Measurements from ENCODE around the gene SYNJ2.

Gene SYNJ2

DNA sequence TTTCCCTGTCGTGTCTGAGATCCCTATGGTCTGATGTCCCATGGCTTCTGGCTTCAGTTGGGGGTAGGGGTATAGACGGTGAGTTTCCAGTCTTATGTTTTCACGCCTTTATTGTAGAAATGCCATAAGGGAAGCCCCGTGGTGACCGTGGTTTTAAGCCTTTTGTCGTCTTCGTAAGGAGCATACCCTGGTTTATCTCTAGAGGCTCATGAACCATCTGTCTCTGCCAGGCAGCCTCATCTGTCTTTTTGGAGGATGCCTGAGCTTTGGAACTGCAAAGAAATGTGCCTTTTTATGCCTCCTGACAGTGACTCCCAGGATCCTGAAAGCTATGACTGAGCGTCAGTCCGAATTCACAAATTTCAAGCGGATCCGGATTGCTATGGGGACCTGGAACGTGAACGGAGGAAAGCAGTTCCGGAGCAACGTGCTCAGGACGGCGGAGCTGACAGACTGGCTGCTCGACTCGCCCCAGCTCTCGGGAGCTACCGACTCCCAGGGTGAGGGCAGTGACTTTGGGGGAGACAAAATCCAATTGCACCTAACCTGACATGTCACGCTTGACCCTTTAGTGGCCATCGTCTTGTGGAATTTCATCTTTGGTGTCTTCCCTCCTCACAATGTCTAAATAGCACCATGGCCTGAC lies 84.6 kb downstream of the SYNJ2 start:
- Histone ChIP-seq H3K4me1 (peaks cover 14 to 39% (median 20%) of the 10 kb centered on the region in 10 experiments), H3K9ac (no peak overlapping the region), H4K20me1 (no peaks in the 10 kb centered on the region), H3K27me3 (peaks cover 0 to 35% (median 0%) of the 10 kb centered on the region in 11 experiments; a peak in 3 of 22 replicates), H3K4me2 (no peak overlapping the region), H3K27ac (no peak overlapping the region), H3K9me3 (replicated peaks in 1 of 11) (peaks cover 5 to 17% (median 11%) of the 10 kb centered on the region in 11 experiments; a peak in 19 of 22 replicates), H3K4me3 (no peak overlapping the region), H3K36me3 (peaks cover 0 to 4% (median 0%) of the 10 kb centered on the region in 11 experiments; a peak in 1 of 22 replicates)
- no peak for TF ChIP-seq Cebpa-rat (IDR thresholded peaks at IDR 0.05)

DNA sequence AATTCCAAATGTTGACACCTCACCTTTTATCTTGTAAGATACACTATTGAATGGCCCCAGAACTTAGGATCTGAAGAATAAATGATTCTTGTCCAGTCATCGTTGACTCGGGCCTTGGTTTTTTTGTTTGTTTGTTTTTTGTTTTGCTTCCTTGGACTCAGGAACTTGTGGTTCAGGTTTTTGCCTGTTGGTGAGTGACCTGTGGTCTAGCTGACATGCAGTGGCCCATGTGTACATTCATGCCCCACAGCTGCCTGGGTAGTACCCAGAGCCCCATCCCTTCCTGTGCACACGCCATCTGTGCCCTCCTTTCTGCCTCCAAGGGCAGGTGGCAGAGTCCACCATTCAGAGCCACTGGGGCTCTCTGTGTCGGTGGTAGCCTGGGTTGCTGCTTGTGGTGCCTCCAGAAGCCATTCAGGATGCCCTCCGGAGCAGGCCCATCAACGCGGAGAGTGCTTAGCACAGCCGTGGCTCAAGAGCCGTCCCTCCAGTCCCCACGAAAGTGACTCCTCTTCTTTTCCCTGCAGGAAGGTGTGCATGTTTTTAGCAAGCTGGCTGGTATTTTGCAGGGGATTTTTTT lies 85.9 kb downstream of the SYNJ2 start:
- Histone ChIP-seq H3K9ac (no peak overlapping the region), H3K4me1 (peaks cover 14 to 38% (median 27%) of the 10 kb centered on the region in 10 experiments), H3K27me3 (peaks cover 0 to 27% (median 0%) of the 10 kb centered on the region in 11 experiments; a peak in 3 of 22 replicates), H3K4me3 (no peak overlapping the region), H3K4me2 (no peak overlapping the region), H3K36me3 (peaks cover 0 to 4% (median 0%) of the 10 kb centered on the region in 11 experiments; a peak in 1 of 22 replicates), H4K20me1 (no peaks in the 10 kb centered on the region), H3K27ac (no peak overlapping the region), H3K9me3 (replicated peaks in 1 of 11) (peaks cover 5 to 10% (median 9%) of the 10 kb centered on the region in 11 experiments; a peak in 19 of 22 replicates)
- no peak for TF ChIP-seq Cebpa-rat (IDR thresholded peaks at IDR 0.05)

DNA sequence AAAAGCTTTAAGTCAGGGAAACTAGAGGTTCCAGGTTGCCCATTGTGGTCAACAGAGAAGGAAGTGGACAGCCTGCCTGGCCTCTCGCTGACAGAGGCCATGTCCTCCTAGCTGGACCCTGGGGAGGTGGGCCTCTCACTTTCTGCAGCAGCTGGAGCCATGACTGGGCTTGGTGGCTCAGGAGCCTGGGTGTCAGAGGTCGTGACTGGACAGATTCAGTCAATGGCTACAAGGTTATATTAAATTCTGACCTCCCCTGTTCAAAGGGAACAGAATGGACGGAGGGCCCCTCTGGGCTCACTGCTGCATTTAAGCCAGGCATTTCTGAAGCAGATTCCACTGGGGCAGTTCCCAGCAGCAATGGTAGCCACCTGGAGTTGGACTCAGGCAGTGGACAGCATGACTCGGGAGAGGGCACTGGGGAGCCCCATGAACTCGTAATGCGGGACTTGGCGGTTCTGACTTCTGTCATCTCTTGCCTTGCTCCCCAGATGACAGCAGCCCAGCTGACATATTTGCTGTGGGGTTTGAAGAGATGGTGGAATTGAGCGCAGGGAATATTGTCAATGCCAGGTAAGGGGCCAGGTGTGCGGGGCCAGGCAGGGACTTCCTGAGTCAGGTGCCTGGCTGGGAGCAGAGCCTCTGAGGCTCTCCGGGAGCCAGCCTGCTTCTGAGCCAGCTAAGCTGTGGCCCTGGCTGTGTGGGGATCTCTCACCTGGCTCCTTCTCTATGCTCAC lies 86.7 kb downstream of the SYNJ2 start:
- Histone ChIP-seq H3K4me2 (peak overlapping the region in 4 of 11 experiments; percentile 39 to 63 (median 43); a peak in 6 of 22 replicates), H3K27me3 (peaks cover 0 to 23% (median 0%) of the 10 kb centered on the region in 11 experiments; a peak in 3 of 22 replicates), H3K27ac (no peak overlapping the region), H3K4me1 (peaks cover 14 to 38% (median 27%) of the 10 kb centered on the region in 10 experiments), H3K9me3 (replicated peaks in 1 of 11) (peaks cover 0 to 2% (median under 1%) of the 10 kb centered on the region in 11 experiments; a peak in 9 of 22 replicates), H3K9ac (no peak overlapping the region), H3K36me3 (0 out of 22 replicates have a peak, but pooled peaks cover 0 to 4% (median 0%) of the 10 kb centered on the region in 11 experiments), H3K4me3 (no peak overlapping the region), H4K20me1 (no peaks in the 10 kb centered on the region)
- no peak for TF ChIP-seq Cebpa-rat (IDR thresholded peaks at IDR 0.05)

DNA sequence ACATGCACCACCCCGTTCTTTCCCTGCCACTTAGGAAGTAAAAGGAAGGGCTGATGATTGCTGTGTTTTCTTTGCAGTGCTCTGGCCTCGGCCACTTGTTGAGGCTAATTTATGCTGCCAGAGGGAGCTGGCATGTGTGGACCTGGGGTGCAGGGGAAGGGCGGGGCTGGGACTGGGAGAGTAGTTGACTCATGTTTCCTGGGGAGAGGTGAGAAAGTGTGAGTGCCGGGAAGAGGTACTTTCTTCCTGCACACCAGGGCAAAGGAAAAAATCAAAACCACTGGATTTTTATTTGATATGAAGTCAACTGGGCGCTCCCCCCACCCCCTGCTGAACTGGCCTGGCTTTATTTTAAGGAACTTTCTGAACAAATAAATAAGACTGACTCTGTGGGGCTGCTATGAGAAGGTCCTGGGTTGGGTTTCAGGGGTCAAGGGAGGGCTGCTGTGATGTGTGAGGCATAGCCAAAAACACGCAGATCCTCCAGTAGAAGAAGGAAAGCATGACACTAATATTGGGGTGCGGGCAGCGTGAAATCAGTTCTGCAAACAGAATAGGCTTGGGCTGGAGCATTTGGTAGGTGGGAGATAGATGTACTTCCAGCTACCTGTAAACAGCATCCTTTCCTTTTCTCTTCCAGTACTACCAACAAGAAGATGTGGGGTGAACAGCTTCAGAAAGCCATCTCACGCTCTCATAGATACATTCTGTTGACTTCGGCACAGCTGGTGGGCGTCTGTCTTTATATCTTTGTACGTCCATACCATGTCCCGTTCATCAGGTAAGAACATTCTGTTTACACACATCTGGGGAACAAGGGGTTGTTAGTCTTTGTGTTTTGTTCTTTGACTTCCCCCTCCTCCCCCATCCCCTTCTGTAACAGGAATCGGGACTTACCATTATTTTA lies 87.5 kb downstream of the SYNJ2 start:
- peak overlapping the region in 4 of 11 experiments; percentile 39 to 63 (median 43); a peak in 7 of 22 replicates for H3K4me2 ChIP-seq
- H3K27ac ChIP-seq = no peak overlapping the region
- H3K9me3 ChIP-seq (replicated peaks in 1 of 11) = no peaks in the 10 kb centered on the region
- no peaks in the 10 kb centered on the region for H3K36me3 ChIP-seq
- no peak for TF ChIP-seq Cebpa-rat (IDR thresholded peaks at IDR 0.05)
- H3K4me1 ChIP-seq = peaks cover 14 to 38% (median 27%) of the 10 kb centered on the region in 10 experiments
- no peak overlapping the region for H3K4me3 ChIP-seq
- H4K20me1 ChIP-seq = no peaks in the 10 kb centered on the region
- H3K9ac ChIP-seq = no peak overlapping the region
- H3K27me3 ChIP-seq = peaks cover 0 to 23% (median 0%) of the 10 kb centered on the region in 11 experiments; a peak in 3 of 22 replicates

DNA sequence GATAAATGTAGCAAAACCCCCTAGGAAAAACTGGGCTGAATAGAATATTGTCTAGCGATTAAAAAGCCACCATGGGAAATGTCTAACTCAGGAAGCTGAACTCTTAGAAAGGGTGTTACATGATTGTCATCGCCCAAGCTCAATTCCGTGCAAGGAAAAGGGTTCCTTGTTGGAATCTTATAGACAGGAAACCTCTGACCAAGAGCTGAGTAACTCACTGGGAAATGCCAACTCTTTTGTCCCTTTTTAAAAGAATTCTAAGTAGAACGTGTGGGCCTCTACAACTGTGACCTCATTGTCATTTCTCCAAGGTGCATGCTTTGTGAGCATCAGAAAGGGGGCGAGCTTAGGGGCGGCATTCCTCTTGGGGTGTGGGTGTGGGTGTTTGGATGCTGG lies 88.1 kb downstream of the SYNJ2 start:
- Histone ChIP-seq H3K9me3 (replicated peaks in 1 of 11) (no peaks in the 10 kb centered on the region), H4K20me1 (no peaks in the 10 kb centered on the region), H3K27ac (no peak overlapping the region), H3K4me2 (no peak overlapping the region), H3K4me3 (no peak overlapping the region), H3K36me3 (no peaks in the 10 kb centered on the region), H3K4me1 (peaks cover 14 to 34% (median 22%) of the 10 kb centered on the region in 10 experiments), H3K27me3 (peaks cover 0 to 21% (median 0%) of the 10 kb centered on the region in 11 experiments; a peak in 3 of 22 replicates), H3K9ac (no peak overlapping the region)
- no peak for TF ChIP-seq Cebpa-rat (IDR thresholded peaks at IDR 0.05)

DNA sequence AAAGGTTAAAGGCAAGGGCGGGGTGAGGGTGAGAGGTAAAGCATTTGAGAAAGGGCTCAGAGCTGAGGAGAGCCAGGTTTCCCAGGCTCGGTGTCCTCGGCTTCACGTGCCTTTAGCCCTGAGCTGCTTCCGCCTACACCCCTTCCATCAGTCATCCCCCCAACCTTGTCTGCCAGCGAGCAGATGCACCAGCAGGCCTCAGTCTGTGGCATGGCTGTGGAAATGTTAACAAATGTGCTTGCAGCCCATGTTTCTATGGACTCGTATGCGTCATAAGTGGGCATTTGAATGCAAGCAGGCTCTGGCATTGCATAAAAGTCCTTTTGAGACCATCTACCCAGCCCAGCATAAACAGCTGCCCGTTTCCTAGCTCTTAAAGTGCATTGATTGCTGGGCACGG lies 88.8 kb downstream of the SYNJ2 start:
- no peaks in the 10 kb centered on the region for H4K20me1 ChIP-seq
- no peak overlapping the region for H3K9ac ChIP-seq
- no peaks in the 10 kb centered on the region for H3K9me3 ChIP-seq (replicated peaks in 1 of 11)
- peaks cover 0 to 14% (median 0%) of the 10 kb centered on the region in 11 experiments; a peak in 3 of 22 replicates for H3K27me3 ChIP-seq
- no peaks in the 10 kb centered on the region for H3K36me3 ChIP-seq
- H3K4me1 ChIP-seq = peaks cover 9 to 29% (median 16%) of the 10 kb centered on the region in 10 experiments
- no peak for TF ChIP-seq Cebpa-rat (IDR thresholded peaks at IDR 0.05)
- no peak overlapping the region for H3K4me3 ChIP-seq
- H3K4me2 ChIP-seq = no peak overlapping the region
- H3K27ac ChIP-seq = no peak overlapping the region

DNA sequence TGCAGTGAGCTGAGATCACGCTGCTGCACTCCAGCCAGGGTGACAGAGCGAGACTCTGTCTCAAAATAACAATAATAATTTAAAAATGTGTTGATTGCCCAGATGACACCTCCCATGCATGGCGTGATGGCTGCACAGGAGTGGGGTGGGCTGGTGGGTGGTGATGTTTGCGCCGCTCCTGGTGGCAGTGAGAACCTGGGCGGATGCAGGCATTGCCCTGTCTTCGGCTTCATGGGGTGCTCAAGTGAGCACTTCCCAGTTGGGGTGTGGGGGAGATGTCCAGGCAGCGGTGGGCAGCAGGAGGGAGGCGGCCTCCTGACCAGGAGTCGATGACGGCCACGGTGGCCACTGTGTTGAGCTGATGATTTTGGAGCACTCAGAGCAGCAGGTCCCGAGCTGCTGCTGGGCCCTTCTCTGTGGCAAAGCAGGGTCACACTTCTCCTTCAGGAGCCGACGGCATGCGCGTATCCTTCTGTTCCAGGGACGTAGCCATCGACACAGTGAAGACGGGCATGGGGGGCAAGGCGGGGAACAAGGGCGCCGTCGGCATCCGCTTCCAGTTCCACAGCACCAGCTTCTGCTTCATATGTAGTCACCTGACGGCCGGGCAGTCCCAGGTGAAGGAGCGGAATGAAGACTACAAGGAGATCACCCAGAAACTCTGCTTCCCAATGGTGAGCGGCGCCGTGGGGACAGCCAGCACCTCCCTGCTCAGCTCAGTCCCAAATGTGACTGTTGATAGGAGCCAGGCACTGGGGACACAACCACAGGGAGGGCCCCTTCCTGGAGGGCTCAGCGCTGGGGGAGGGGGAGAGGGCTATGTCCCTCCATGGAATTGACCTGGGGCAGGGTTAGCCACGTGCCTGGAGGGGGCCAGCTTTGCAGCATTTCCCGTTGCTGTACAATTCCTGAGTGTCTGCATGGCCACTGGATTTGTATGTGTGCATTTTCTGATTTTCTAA lies 89.7 kb downstream of the SYNJ2 start:
- H3K4me2 ChIP-seq = peak overlapping the region in 8 of 11 experiments; percentile 1 to 64 (median 41); a peak in 14 of 22 replicates
- H3K27ac ChIP-seq = peak overlapping the region in 1 of 11 experiments; percentile 4; a peak in 1 of 22 replicates
- no peak for TF ChIP-seq Cebpa-rat (IDR thresholded peaks at IDR 0.05)
- H3K9ac ChIP-seq = no peak overlapping the region
- H3K36me3 ChIP-seq = no peaks in the 10 kb centered on the region
- H3K4me1 ChIP-seq = peaks cover 8 to 29% (median 16%) of the 10 kb centered on the region in 10 experiments
- H3K9me3 ChIP-seq (replicated peaks in 1 of 11) = no peaks in the 10 kb centered on the region
- H4K20me1 ChIP-seq = no peaks in the 10 kb centered on the region
- H3K27me3 ChIP-seq = peaks cover 0 to 7% (median 0%) of the 10 kb centered on the region in 11 experiments; a peak in 1 of 22 replicates
- no peak overlapping the region for H3K4me3 ChIP-seq

Data from BLaER1 treated with 17β-estradiol and CSF1 and Interleukin-3, amounts not matched to agents 10 nM and 100 nM (cell line).